Measurements from ENCODE around the gene GXYLT1. TPM values are rescaled to one million over a fixed set of nuclear protein-coding genes. Genes with fewer than 3 reads are reported as not detected.

Gene GXYLT1
- total RNA-seq, 2 donors from 2014 or later = 7.0 to 17.9 TPM

- Histone ChIP-seq H3K27me3 (replicated peaks; ENCODE audit: insufficient read depth) (no peaks in the 10 kb centered on the region), H3K4me1 (ENCODE audit: control insufficient read depth in 1 of 2, low read depth in 2 of 2) (peaks cover 6 to 26% of the 10 kb centered on the region in 2 donors), H3K9me3 (no peaks in the 10 kb centered on the region), H3K4me3 (peak overlapping the region; percentile 86), H3K27ac (peak overlapping the region in 1 of 2 donors; percentile 75), H3K36me3 (no peaks in the 10 kb centered on the region)
- no peak for DNase-seq (ENCODE audit: low spot score)
- no peak for ATAC-seq (ENCODE audit: insufficient number of reproducible peaks, low FRiP score, low read depth)
- no peak for TF ChIP-seq CTCF (IDR thresholded peaks at IDR 0.05)
These were observed 1.0 kb upstream of the GXYLT1 start for GRCh38 chr12:42145552-42146215.

GRCh38 chr12:42145197-42145549, 499 bp upstream of the GXYLT1 start:
- DNase-seq (ENCODE audit: low spot score) = no peak
- H3K4me1 ChIP-seq (ENCODE audit: control insufficient read depth in 1 of 2, low read depth in 2 of 2) = peaks cover 6 to 26% of the 10 kb centered on the region in 2 donors
- peak; percentile 7 for ATAC-seq (ENCODE audit: insufficient number of reproducible peaks, low FRiP score, low read depth)
- no peaks in the 10 kb centered on the region for H3K9me3 ChIP-seq
- H3K27ac ChIP-seq = peak overlapping the region; percentile 75 to 79
- H3K27me3 ChIP-seq (replicated peaks; ENCODE audit: insufficient read depth) = no peaks in the 10 kb centered on the region
- H3K4me3 ChIP-seq = peak overlapping the region; percentile 86
- TF ChIP-seq CTCF (IDR thresholded peaks at IDR 0.05) = no peak
- no peaks in the 10 kb centered on the region for H3K36me3 ChIP-seq

- peak overlapping the region; percentile 75 to 79 for H3K27ac ChIP-seq
- peak overlapping the region; percentile 86 for H3K4me3 ChIP-seq
- peaks cover 6 to 26% of the 10 kb centered on the region in 2 donors for H3K4me1 ChIP-seq (ENCODE audit: control insufficient read depth in 1 of 2, low read depth in 2 of 2)
- TF ChIP-seq CTCF (IDR thresholded peaks at IDR 0.05) = no peak
- DNase-seq (ENCODE audit: low spot score) = no peak
- H3K27me3 ChIP-seq (replicated peaks; ENCODE audit: insufficient read depth) = no peaks in the 10 kb centered on the region
- H3K36me3 ChIP-seq = no peaks in the 10 kb centered on the region
- no peaks in the 10 kb centered on the region for H3K9me3 ChIP-seq
- ATAC-seq (ENCODE audit: insufficient number of reproducible peaks, low FRiP score, low read depth) = peak; percentile 6
These were observed 591 bp downstream of the GXYLT1 start for GRCh38 chr12:42144158-42144407.

- peaks cover 6 to 26% of the 10 kb centered on the region in 2 donors for H3K4me1 ChIP-seq (ENCODE audit: control insufficient read depth in 1 of 2, low read depth in 2 of 2)
- H3K27ac ChIP-seq = peak overlapping the region; percentile 75 to 79
- DNase-seq (ENCODE audit: low spot score) = no peak
- ATAC-seq (ENCODE audit: insufficient number of reproducible peaks, low FRiP score, low read depth) = no peak
- no peak for TF ChIP-seq CTCF (IDR thresholded peaks at IDR 0.05)
- no peaks in the 10 kb centered on the region for H3K36me3 ChIP-seq
- peak overlapping the region; percentile 86 for H3K4me3 ChIP-seq
- H3K9me3 ChIP-seq = no peaks in the 10 kb centered on the region
- H3K27me3 ChIP-seq (replicated peaks; ENCODE audit: insufficient read depth) = no peaks in the 10 kb centered on the region
These were observed 1.1 kb downstream of the GXYLT1 start for GRCh38 chr12:42143452-42144157.

- no peaks in the 10 kb centered on the region for H3K9me3 ChIP-seq
- no peak overlapping the region for H3K4me3 ChIP-seq
- H3K4me1 ChIP-seq (ENCODE audit: control insufficient read depth in 1 of 2, low read depth in 2 of 2) = peaks cover 6 to 26% of the 10 kb centered on the region in 2 donors
- no peak for DNase-seq (ENCODE audit: low spot score)
- H3K36me3 ChIP-seq = no peaks in the 10 kb centered on the region
- H3K27ac ChIP-seq = no peak overlapping the region
- H3K27me3 ChIP-seq (replicated peaks; ENCODE audit: insufficient read depth) = no peaks in the 10 kb centered on the region
- no peak for TF ChIP-seq CTCF (IDR thresholded peaks at IDR 0.05)
- no peak for ATAC-seq (ENCODE audit: insufficient number of reproducible peaks, low FRiP score, low read depth)
These were observed 2.6 kb downstream of the GXYLT1 start for GRCh38 chr12:42141981-42142606.

All from thoracic aorta (tissue), 2 donors.